HepG2 (cell line): ENCODE data around the gene SLC19A1. TPM values are rescaled to one million over a fixed set of nuclear protein-coding genes. Genes with fewer than 3 reads are reported as not detected.

Experiments
- ATAC-seq: fragments of 200-7000 bp; cut with Tn5 transposase; 3 replicates; pipeline ENCODE4 v1.9.1; 2020; ENCODE audit warnings: mild to moderate bottlenecking, moderate library complexity
- BruUV-seq: library from RNA; stranded (reverse); fragments of 400-500 nt; replicated peaks from 2 replicates; lab custom pipeline; 2021; lab: Mats Ljungman, UMichigan
- CTCF ChIA-PET: fragments of 300-600 bp; formaldehyde crosslinking; extraction: SDS; loops from one replicate; lab custom pipeline; 2021; ENCODE audit warnings: low total read pairs, inconsistent platforms, low intra/inter-chr PET ratio; lab: Yijun Ruan, JAX
- POLR2A ChIA-PET: fragments of 350-600 bp; sonication (Branson Sonifier 250); formaldehyde crosslinking; loops from one replicate; lab custom pipeline; 2020; ENCODE audit warnings: antibody characterized with exemption, inconsistent platforms; lab: Yijun Ruan, JAX
- DNase-seq: peaks from one replicate; pipeline ENCODE4 v3.0.0-alpha.2; 2015; ENCODE audit warnings: low spot score
- FAIRE-seq: peaks from 3 replicates; lab custom pipeline; 2011; peaks lifted over from hg19 to GRCh38; lab: Jason Lieb, UNC
- H2AFZ ChIP-seq: one replicate; pipeline ENCODE4 v1.6.1; 2011; ENCODE audit warnings: low read length, inconsistent platforms
- H3K27ac ChIP-seq: fragments of 300-600 bp; 3 replicates; pipeline ENCODE4 v1.8.0; 2011; ENCODE audit warnings: mixed run types, mild to moderate bottlenecking, mixed read lengths, low read length, inconsistent platforms; ENCODE audit not compliant: insufficient read depth; ENCODE audit errors: extremely low read length
- H3K27me3 ChIP-seq, 2 experiments: fragments of 200-600 bp in 1 of 2; 2 replicates in 1 of 2; 3 replicates in 1 of 2; pipeline versions ENCODE4 v1.6.0 to v1.8.0; 2011; ENCODE audit warnings: low read length in 2 of 2, mild to moderate bottlenecking in 2 of 2, moderate library complexity in 2 of 2, inconsistent platforms in 1 of 2; ENCODE audit not compliant: insufficient read depth in 2 of 2, control insufficient read depth in 1 of 2
- H3K36me3 ChIP-seq, 2 experiments: fragments of 200-600 bp in 1 of 2; replicated peaks in 1 of 2; 2 replicates in 1 of 2; 3 replicates in 1 of 2; pipeline versions ENCODE4 v1.5.1 to v1.8.0; 2011; ENCODE audit warnings: low read length in 2 of 2, inconsistent platforms in 1 of 2; ENCODE audit not compliant: insufficient read depth in 2 of 2, control insufficient read depth in 1 of 2
- H3K4me1 ChIP-seq: 2 replicates; pipeline ENCODE4 v1.5.1; 2012; ENCODE audit warnings: low read length, inconsistent platforms; ENCODE audit not compliant: insufficient read depth
- H3K4me2 ChIP-seq: 2 replicates; pipeline ENCODE4 v1.6.0; 2011; ENCODE audit warnings: low read depth, low read length, inconsistent platforms
- H3K4me3 ChIP-seq, 3 experiments: fragments of 200-600 bp in 1 of 3; sonication (generic), shearing (Covaris generic) in 1 of 3; replicated peaks in 1 of 3; 2 replicates each; pipeline ENCODE4 v1.5.1; 2011 to 2016; ENCODE audit warnings: low read length in 3 of 3, inconsistent platforms in 2 of 3, low read depth in 2 of 3, mild to moderate bottlenecking in 2 of 3, control low read depth in 1 of 3, mixed read lengths in 1 of 3; ENCODE audit not compliant: insufficient read depth in 1 of 3
- H3K79me2 ChIP-seq: one replicate; pipeline ENCODE4 v1.6.1; 2011; ENCODE audit warnings: low read length, inconsistent platforms; ENCODE audit not compliant: insufficient read depth
- H3K9ac ChIP-seq: 2 replicates; pipeline ENCODE4 v1.6.0; 2011; ENCODE audit warnings: mild to moderate bottlenecking, low read depth, low read length, inconsistent platforms; ENCODE audit not compliant: insufficient read depth
- H3K9me3 ChIP-seq: 2 replicates; pipeline ENCODE4 v1.5.1; 2012; ENCODE audit warnings: mild to moderate bottlenecking, low read length
- H4K20me1 ChIP-seq: 2 replicates; pipeline ENCODE4 v1.6.0; 2011; ENCODE audit warnings: inconsistent platforms, mild to moderate bottlenecking, low read length, moderate library complexity; ENCODE audit not compliant: insufficient read depth
- EEA1 ChIP-seq: sonication (generic); formaldehyde crosslinking; IDR thresholded peaks from 2 replicates; pipeline ENCODE4 v1.5.1; 2020; ENCODE audit warnings: mild to moderate bottlenecking, missing genetic modification reagents, borderline replicate concordance
- NR2F6 ChIP-seq, 2 experiments: IDR thresholded peaks; 2 replicates each; pipeline ENCODE4 v1.6.1; 2016; ENCODE audit warnings: antibody characterized with exemption in 1 of 2, mild to moderate bottlenecking in 1 of 2
- POLR2AphosphoS2 ChIP-seq: IDR thresholded peaks from 2 replicates; pipeline ENCODE4 v1.6.1; 2011; ENCODE audit warnings: low read depth, low read length, improper control_type of control experiment
- REPIN1 ChIP-seq: sonication (generic); formaldehyde crosslinking; IDR thresholded peaks from 2 replicates; pipeline ENCODE4 v1.8.0; 2022; ENCODE audit warnings: missing genetic modification reagents, low read depth, mild to moderate bottlenecking, borderline replicate concordance
- SKI ChIP-seq: fragments of 450-650 bp; IDR thresholded peaks from one replicate; pipeline ENCODE4 v1.6.1; 2018; ENCODE audit warnings: mild to moderate bottlenecking; ENCODE audit not compliant: partially characterized antibody
- ZNF207 ChIP-seq: fragments of 450-650 bp; IDR thresholded peaks from 2 replicates; pipeline ENCODE4 v1.6.1; 2016; ENCODE audit warnings: antibody characterized with exemption, borderline replicate concordance
- ZNF260 ChIP-seq: sonication (generic); formaldehyde crosslinking; IDR thresholded peaks from 2 replicates; pipeline ENCODE4 v1.4.0; 2020; ENCODE audit warnings: missing genetic modification reagents, low read depth, mild to moderate bottlenecking, borderline replicate concordance
- ZNF749 ChIP-seq: sonication (generic); formaldehyde crosslinking; IDR thresholded peaks from 2 replicates; pipeline ENCODE4 v1.8.0; 2022; ENCODE audit warnings: mild to moderate bottlenecking, missing genetic modification reagents, moderate library complexity, borderline replicate concordance
- ZNF768 ChIP-seq: sonication (generic); formaldehyde crosslinking; IDR thresholded peaks from 2 replicates; pipeline ENCODE4 v1.4.0; 2020; ENCODE audit warnings: missing genetic modification reagents
- WGBS: methylation state at CpG from one replicate; pipeline ENCODE4 v1.1.6; 2017; ENCODE audit warnings: low lambda C conversion rate; 5-methylcytosine and 5-hydroxymethylcytosine counted together
- in situ Hi-C: cut with HindIII; loops from 2 replicates; pipeline ENCODE4 v1.10.0; 2017; ENCODE audit warnings: low pct_unique_long_range_greater_than_20kb; ENCODE audit not compliant: extremely low pct_ligation_motif_present
- intact Hi-C: fragments of 100-400 bp; cut with micrococcal nuclease; formaldehyde crosslinking; loops from one replicate; pipeline ENCODE4 v1.10.0; 2022; ENCODE audit not compliant: unreplicated experiment
- polyA plus RNA-seq, 8 experiments: library from polyadenylated mRNA; depleted of rRNA in 3 of 8; stranded (reverse) in 7 of 8; unstranded in 1 of 8; fragments of >200 nt; fragmentation: Illumina TruSeq in 4 of 8; extraction: Trizol in 4 of 8; gene quantifications; 2 replicates each; pipeline versions ENCODE4 v1.2.1 to v1.2.3, GENCODE V29; 2011 to 2016; ENCODE audit warnings: low read depth in 4 of 8, missing spikeins in 1 of 8, mixed read lengths in 1 of 8; ENCODE audit not compliant: insufficient read depth in 1 of 8
- total RNA-seq, 5 experiments: library from RNA; depleted of rRNA; stranded (reverse); fragments of >200 nt; fragmentation: Illumina TruSeq; extraction: Trizol; gene quantifications; 2 replicates each; pipeline ENCODE4 v1.2.3, GENCODE V29; 2016; ENCODE audit warnings: low read depth in 1 of 5
- TF ChIP-seq, protein P1 (sequence below): sonication (generic); formaldehyde crosslinking; conservative IDR thresholded peaks from 2 replicates; pipeline ENCODE4 v1.8.0; 2022; ENCODE audit warnings: low read depth, missing genetic modification reagents
- TF ChIP-seq, protein P2 (sequence below): sonication (generic); formaldehyde crosslinking; IDR thresholded peaks from 2 replicates; pipeline ENCODE4 v1.9.0; 2021; ENCODE audit warnings: missing genetic modification reagents, borderline replicate concordance

SLC19A1 gene
- total and polyA plus RNA-seq, 2 of the 13 experiments (the other 11 are each of a cell fraction or from before 2014, with no cell fraction given): 21.8 to 23.0 TPM

DNA sequence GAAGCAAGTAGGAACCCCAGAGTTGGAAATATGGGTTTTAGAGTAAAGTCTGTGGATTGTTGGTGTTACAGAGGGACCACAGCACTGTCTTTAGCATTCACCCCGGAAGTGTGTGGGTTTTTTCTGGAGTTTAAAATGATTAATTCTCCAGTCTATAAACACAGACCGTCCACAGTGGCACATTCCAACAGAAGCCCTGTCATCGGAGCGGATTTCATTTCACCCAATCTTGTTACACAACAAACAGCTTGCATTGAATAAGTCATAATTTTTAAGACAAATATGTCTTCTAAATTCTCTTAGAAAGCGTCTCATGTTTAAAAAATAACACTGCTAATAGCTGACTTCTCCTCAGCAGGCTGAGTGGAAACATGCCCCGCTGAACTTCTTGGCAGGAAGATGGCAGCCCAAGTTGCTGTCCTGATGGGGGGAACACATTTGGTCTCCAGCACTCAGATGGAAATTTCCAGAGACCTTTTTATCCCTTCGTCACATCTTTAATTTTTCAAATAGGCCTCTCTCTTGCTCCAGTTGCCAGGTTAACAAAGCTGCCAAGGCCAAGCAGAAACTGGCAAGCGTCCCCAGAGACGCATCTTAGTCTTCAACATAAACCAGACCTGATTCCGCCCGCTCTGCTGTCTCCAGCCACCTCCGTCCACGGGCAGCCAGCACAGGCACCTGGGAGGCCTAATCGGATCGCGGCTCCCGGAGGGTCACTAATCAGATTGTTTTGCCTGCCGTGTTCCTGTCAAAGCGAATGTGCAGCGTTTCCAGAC, 28.8 kb upstream of the SLC19A1 start (continued):
- TF ChIP-seq, protein P1, sequence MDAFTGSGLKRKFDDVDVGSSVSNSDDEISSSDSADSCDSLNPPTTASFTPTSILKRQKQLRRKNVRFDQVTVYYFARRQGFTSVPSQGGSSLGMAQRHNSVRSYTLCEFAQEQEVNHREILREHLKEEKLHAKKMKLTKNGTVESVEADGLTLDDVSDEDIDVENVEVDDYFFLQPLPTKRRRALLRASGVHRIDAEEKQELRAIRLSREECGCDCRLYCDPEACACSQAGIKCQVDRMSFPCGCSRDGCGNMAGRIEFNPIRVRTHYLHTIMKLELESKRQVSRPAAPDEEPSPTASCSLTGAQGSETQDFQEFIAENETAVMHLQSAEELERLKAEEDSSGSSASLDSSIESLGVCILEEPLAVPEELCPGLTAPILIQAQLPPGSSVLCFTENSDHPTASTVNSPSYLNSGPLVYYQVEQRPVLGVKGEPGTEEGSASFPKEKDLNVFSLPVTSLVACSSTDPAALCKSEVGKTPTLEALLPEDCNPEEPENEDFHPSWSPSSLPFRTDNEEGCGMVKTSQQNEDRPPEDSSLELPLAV (CRISPR knock-in tag): no peak
- TF ChIP-seq ZNF768 (CRISPR knock-in tag) (no peak), ZNF207 (no peak)

DNA sequence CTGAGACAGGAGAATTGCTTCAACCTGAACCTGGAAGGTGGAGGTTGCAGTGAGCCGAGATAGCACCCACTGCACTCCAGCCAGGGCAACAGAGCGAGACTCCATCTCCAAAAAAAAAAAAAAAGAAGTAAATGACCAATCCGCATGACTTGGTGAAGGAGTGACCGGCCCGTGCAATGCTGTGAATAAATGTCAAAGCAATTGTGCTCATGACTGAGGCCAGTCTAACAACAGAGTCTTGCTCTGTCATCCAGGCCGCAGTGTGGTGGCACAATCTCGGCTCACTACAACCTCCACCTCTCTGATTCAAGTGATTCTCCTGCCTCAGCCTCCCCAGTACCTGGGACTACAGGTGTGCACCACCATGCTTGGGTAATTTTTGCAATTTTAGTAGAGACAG, 27.8 kb upstream of the SLC19A1 start:
- in situ Hi-C loops: no loop called here
- ATAC-seq (no peak), DNase-seq (no peak)
- no peaks in the 10 kb centered on the region for H3K9me3 ChIP-seq
- no peak for TF ChIP-seq ZNF260
- no peak for TF ChIP-seq ZNF749
- TF ChIP-seq, protein P2, sequence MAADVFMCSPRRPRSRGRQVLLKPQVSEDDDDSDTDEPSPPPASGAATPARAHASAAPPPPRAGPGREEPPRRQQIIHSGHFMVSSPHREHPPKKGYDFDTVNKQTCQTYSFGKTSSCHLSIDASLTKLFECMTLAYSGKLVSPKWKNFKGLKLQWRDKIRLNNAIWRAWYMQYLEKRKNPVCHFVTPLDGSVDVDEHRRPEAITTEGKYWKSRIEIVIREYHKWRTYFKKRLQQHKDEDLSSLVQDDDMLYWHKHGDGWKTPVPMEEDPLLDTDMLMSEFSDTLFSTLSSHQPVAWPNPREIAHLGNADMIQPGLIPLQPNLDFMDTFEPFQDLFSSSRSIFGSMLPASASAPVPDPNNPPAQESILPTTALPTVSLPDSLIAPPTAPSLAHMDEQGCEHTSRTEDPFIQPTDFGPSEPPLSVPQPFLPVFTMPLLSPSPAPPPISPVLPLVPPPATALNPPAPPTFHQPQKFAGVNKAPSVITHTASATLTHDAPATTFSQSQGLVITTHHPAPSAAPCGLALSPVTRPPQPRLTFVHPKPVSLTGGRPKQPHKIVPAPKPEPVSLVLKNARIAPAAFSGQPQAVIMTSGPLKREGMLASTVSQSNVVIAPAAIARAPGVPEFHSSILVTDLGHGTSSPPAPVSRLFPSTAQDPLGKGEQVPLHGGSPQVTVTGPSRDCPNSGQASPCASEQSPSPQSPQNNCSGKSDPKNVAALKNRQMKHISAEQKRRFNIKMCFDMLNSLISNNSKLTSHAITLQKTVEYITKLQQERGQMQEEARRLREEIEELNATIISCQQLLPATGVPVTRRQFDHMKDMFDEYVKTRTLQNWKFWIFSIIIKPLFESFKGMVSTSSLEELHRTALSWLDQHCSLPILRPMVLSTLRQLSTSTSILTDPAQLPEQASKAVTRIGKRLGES: no peak
- TF ChIP-seq, protein P1 (CRISPR knock-in tag): no peak
- TF ChIP-seq SKI: no peak
- no peak for TF ChIP-seq NR2F6 (IDR thresholded peaks at IDR 0.05)
- TF ChIP-seq NR2F6 (CRISPR knock-in tag; IDR thresholded peaks at IDR 0.05): no peak
- no peak for TF ChIP-seq EEA1 (CRISPR knock-in tag)
- no peak for TF ChIP-seq POLR2AphosphoS2
- no peak for TF ChIP-seq REPIN1
- TF ChIP-seq, all 625 proteins: peak for 0
- no peak for FAIRE-seq
- H3K36me3 ChIP-seq: no peaks in the 10 kb centered on the region
- no TSS peak for BruUV-seq
- H3K4me1 ChIP-seq: peaks cover 9% of the 10 kb centered on the region; the same call in 1 of the 2 replicates
- ChIA-PET CTCF (no interaction called here), POLR2A (no interaction called here)
- no peak overlapping the region for H2AFZ ChIP-seq
- no peak overlapping the region for H3K4me2 ChIP-seq
- H3K27me3 ChIP-seq: peaks cover 3 to 64% of the 10 kb centered on the region in 2 experiments
- WGBS: 63% methylated on average over 6 of the region's 7 CpGs
- H3K79me2 ChIP-seq: no peaks in the 10 kb centered on the region
- H3K9ac ChIP-seq: no peak overlapping the region
- intact Hi-C loops: no loop called here
- H4K20me1 ChIP-seq: no peaks in the 10 kb centered on the region
- H3K27ac ChIP-seq: no peak overlapping the region
- H3K4me3 ChIP-seq: no peak overlapping the region
